Kidney (tissue), 14 donors: Measurements from ENCODE around the gene GALNT5. TPM values are rescaled to one million over a fixed set of nuclear protein-coding genes. Genes with fewer than 3 reads are reported as not detected.
"Not testable (repeated sequence)": the region's sequence is repeated elsewhere in the genome, so short reads cannot be mapped to it uniquely, and the experiment has no call there.

Experiments
- DNase-seq, 5 donors: peaks; one replicate each; pipeline ENCODE4 v3.0.0-alpha.2; 2013 to 2020
- FAIRE-seq: peaks from 2 replicates; lab custom pipeline; 2012; peaks lifted over from hg19 to GRCh38; lab: Jason Lieb, UNC
- H3K27ac ChIP-seq, 2 donors: one replicate each; pipeline ENCODE4 v1.7.0; 2013; ENCODE audit warnings: low read depth in 2 of 2, low read length in 2 of 2, inconsistent platforms in 1 of 2
- H3K27me3 ChIP-seq: one replicate; pipeline ENCODE4 v1.7.1; 2013; ENCODE audit warnings: low read length, inconsistent platforms; ENCODE audit not compliant: control insufficient read depth, insufficient read depth
- H3K36me3 ChIP-seq, 3 donors: one replicate each; pipeline versions ENCODE4 v1.7.0 to v1.7.1; 2013; ENCODE audit warnings: low read length in 3 of 3, control low read depth in 1 of 3, inconsistent platforms in 1 of 3; ENCODE audit not compliant: insufficient read depth in 3 of 3, control insufficient read depth in 2 of 3
- H3K4me1 ChIP-seq, 3 donors: one replicate each; pipeline versions ENCODE4 v1.7.0 to v1.7.1; 2013; ENCODE audit warnings: low read length in 3 of 3, inconsistent platforms in 1 of 3, low read depth in 1 of 3; ENCODE audit not compliant: control insufficient read depth in 2 of 3, insufficient read depth in 2 of 3
- H3K4me3 ChIP-seq, 3 donors: one replicate each; pipeline versions ENCODE4 v1.7.0 to v1.8.1; 2013; ENCODE audit warnings: low read length in 3 of 3, control low read depth in 1 of 3, inconsistent platforms in 1 of 3
- H3K9ac ChIP-seq, 3 donors: one replicate each; pipeline versions ENCODE4 v1.7.0 to v1.7.1; 2013; ENCODE audit warnings: low read length in 3 of 3, control low read depth in 1 of 3, inconsistent platforms in 1 of 3
- H3K9me3 ChIP-seq, 3 donors: one replicate each; pipeline versions ENCODE4 v1.7.0 to v1.7.1; 2013; ENCODE audit warnings: low read length in 3 of 3, control low read depth in 1 of 3, inconsistent platforms in 1 of 3; ENCODE audit not compliant: control insufficient read depth in 2 of 3, insufficient read depth in 1 of 3
- CTCF ChIP-seq: IDR thresholded peaks from 3 replicates; pipeline ENCODE4 v1.5.1; 2012; ENCODE audit warnings: mild to moderate bottlenecking, moderate library complexity, borderline replicate concordance; ENCODE audit not compliant: insufficient read depth; ENCODE audit errors: extremely low read depth
- intact Hi-C: fragments of 100-400 bp; cut with DNase I; formaldehyde crosslinking; loops from one replicate; pipeline ENCODE4 v1.11.1; 2022
- polyA plus RNA-seq: library from polyadenylated mRNA; stranded (reverse); fragments of 350-450 nt; fragmentation: Illumina TruSeq; extraction: RNeasy Lipid Tissue Mini Kit (QIAGEN cat#74804); gene quantifications from one replicate; pipeline ENCODE4 v1.2.3, GENCODE V29; 2014; ENCODE audit warnings: low read depth, low replicate concordance; ENCODE audit not compliant: insufficient read depth
- total RNA-seq: library from RNA; stranded (reverse); fragmentation: NEBNext Ultra II Directional; extraction: Animal tissue kit (Norgen Biotek cat#: 25700); gene quantifications from one replicate; pipeline ENCODE4 v1.2.1, GENCODE V29; 2021
- donor health status: control.
- donor health status: control.
- donor health status: control.
- donor health status: control.
- donor health status: control.
- donor health status: DM: yes; HTN: yes; CAD: no.
- donor health status: Normal renal cell carcinoma (clear cell type).

The GALNT5 gene
- total and polyA plus RNA-seq, 2 donors from 2014 or later, result 0.06 to 0.47 TPM

GRCh38 chr2:157223624-157224205 lies 33.8 kb upstream of the GALNT5 start:
- no peaks in the 10 kb centered on the region for H3K9me3 ChIP-seq
- no peak overlapping the region for H3K4me3 ChIP-seq
- H3K9ac ChIP-seq, result no peak overlapping the region
- no peaks in the 10 kb centered on the region for H3K36me3 ChIP-seq
- FAIRE-seq (no peak), DNase-seq (no peak)
- no peaks in the 10 kb centered on the region for H3K27me3 ChIP-seq
- H3K4me1 ChIP-seq, result no peaks in the 10 kb centered on the region
- H3K27ac ChIP-seq, result no peak overlapping the region
- intact Hi-C loops, result no loop called here
- TF ChIP-seq CTCF, result no peak

GRCh38 chr2:157224448-157224847 lies 33.1 kb upstream of the GALNT5 start:
- FAIRE-seq, H3K36me3 ChIP-seq, intact Hi-C loops, H3K9me3 ChIP-seq, DNase-seq, H3K9ac ChIP-seq, H3K27me3 ChIP-seq, H3K4me3 ChIP-seq, H3K27ac ChIP-seq, H3K4me1 ChIP-seq: not testable (repeated sequence)

- intact Hi-C loops, result no loop called here
- FAIRE-seq, result no peak
Observed at GRCh38 chr2:157227592-157227991, 29.9 kb upstream of the GALNT5 start.

DNA sequence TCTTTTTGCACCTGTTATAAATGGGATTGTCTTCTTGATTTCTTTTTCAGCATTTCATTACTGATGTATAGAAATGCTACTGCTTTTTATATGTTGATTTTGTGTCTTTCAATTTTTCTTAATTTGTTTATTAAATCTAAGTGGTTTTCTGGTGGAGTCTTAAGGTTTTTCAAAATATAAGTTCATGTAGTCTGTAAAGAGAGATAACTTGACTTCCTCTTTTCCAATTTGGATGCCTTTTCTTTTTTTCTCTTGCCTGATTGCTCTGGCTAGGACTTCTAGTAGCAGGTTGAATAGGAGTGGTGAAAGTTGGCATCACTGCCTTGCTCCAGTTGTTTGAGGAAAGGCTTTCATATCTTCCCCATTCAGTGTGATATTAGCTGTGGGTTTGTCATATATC lies 28.6 kb upstream of the GALNT5 start:
- no peaks in the 10 kb centered on the region for H3K27me3 ChIP-seq
- DNase-seq, result no peak
- H3K9me3 ChIP-seq, result no peaks in the 10 kb centered on the region
- no peak for FAIRE-seq
- no peak overlapping the region for H3K27ac ChIP-seq
- no peak overlapping the region for H3K4me3 ChIP-seq
- no peaks in the 10 kb centered on the region for H3K4me1 ChIP-seq
- intact Hi-C loops, result no loop called here
- H3K9ac ChIP-seq, result no peak overlapping the region
- no peak for TF ChIP-seq CTCF
- H3K36me3 ChIP-seq, result no peaks in the 10 kb centered on the region

More at GRCh38 chr2:157227592-157227991, 29.9 kb upstream of the GALNT5 start:
- H3K27me3 ChIP-seq, result no peaks in the 10 kb centered on the region
- H3K36me3 ChIP-seq, result no peaks in the 10 kb centered on the region
- no peak overlapping the region for H3K4me3 ChIP-seq
- no peak overlapping the region for H3K27ac ChIP-seq
- no peak for DNase-seq
- no peak overlapping the region for H3K9ac ChIP-seq
- H3K4me1 ChIP-seq, result no peaks in the 10 kb centered on the region
- no peaks in the 10 kb centered on the region for H3K9me3 ChIP-seq
- no peak for TF ChIP-seq CTCF
